Measurements from ENCODE around the gene MFSD2A.
"Not testable (repeated sequence)": the region's sequence is repeated elsewhere in the genome, so short reads cannot be mapped to it uniquely, and the experiment has no call there.

The MFSD2A gene

DNA sequence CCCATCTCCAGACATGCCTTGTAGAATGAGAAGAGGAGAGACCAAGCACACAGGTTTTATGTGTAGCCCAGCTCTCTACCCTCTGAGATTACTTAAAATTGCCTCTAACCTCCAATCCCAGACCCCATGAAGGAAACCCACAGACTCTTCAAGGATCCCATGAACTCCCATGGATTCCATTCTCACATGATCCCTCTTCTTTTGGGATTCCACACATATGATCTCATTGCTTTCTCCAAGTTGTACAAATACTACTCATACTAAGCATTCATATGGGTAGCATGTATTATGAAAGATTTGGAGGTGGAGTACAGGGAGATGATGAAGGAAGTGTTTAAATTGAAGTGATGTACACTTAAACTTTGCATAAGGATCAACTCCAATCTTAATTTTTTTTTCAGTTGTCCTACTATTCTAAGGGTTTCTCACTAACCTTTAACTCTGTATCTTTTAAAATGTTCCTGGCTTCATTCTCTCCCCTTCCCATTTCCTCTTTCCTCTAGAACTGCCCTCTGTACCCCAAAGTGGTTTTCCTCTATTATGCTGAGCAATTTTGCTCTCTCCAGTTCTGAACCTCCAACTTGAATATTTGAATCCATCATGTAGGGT, 41.6 kb downstream of the MFSD2A start:
- Histone ChIP-seq H3K27ac (no peak overlapping the region), H3K9me3 (no peaks in the 10 kb centered on the region), H3K36me3 (no peaks in the 10 kb centered on the region), H3K4me3 (ENCODE audit: low read depth in 1 of 2, low read length in 1 of 2) (no peak overlapping the region), H3K4me1 (ENCODE audit: control insufficient read depth in 1 of 2, insufficient read depth in 1 of 2, low read depth in 1 of 2, low read length in 1 of 2) (no peaks in the 10 kb centered on the region), H3K27me3 (no peaks in the 10 kb centered on the region)
- TF ChIP-seq, protein P1, sequence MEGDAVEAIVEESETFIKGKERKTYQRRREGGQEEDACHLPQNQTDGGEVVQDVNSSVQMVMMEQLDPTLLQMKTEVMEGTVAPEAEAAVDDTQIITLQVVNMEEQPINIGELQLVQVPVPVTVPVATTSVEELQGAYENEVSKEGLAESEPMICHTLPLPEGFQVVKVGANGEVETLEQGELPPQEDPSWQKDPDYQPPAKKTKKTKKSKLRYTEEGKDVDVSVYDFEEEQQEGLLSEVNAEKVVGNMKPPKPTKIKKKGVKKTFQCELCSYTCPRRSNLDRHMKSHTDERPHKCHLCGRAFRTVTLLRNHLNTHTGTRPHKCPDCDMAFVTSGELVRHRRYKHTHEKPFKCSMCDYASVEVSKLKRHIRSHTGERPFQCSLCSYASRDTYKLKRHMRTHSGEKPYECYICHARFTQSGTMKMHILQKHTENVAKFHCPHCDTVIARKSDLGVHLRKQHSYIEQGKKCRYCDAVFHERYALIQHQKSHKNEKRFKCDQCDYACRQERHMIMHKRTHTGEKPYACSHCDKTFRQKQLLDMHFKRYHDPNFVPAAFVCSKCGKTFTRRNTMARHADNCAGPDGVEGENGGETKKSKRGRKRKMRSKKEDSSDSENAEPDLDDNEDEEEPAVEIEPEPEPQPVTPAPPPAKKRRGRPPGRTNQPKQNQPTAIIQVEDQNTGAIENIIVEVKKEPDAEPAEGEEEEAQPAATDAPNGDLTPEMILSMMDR (IDR thresholded peaks at IDR 0.05) = no peak

DNA sequence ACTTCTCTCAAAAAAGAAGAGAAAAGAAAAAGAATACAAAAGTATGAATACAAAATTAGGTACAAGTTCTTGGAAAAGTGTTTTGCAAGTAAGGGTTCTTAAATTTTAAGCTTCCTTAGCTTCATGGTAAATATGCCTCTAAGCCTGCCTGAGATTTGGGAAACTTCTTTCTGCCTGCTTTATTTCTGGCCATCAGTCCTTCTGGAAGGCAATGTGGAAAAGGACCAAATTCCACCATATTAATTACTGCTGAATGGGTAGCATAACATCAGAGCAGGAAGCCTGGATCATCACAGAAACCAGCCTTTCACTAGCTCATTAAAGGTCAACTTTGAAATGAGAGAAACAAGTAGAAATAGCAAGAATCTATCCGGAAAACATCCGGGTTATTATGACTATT, 46.5 kb downstream of the MFSD2A start:
- no peak overlapping the region for H3K27ac ChIP-seq

DNA sequence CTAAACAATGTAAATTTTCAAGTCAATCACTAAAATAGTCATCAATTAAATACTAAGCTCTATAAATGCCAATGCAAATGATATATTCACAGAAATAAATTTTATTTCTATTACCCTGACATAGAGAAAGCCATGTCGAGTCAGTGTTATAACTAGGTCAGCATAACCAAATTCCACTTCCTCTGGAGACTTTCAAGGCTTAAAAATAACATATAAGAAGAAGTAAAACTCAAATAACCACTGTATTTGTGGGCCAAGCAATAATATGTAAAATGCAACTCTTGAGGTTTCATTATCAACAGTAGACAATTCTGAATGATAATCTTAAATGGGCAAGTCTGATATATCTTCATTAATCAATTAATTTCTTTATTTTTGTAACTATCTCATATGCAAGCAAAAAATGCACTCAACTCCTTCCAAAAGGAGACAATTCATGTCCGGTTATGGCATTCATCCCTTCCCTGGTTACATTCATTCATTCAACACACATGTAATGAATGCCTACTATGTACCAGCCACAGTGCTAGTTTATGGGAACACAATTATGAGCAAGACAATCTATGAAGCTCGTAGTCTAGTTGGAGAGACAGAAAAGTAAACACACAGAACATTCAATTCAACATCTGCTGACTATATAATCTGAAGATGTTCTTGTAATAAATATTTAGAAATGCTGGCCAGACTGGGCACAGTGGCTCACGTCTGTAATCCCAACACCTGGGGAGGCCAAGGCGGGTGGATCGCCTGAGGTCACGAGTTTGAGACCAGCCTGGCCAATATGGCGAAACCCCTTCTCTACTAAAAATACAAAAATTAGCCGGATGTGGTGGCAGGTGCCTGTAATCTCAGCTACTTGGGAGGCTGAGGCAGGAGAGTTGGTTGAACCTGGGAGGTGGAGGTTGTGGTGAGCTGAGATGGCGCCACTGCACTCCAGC, 48.5 kb downstream of the MFSD2A start:
- Histone ChIP-seq H3K4me3 (ENCODE audit: low read depth in 1 of 2, low read length in 1 of 2) (no peak overlapping the region), H3K27ac (no peak overlapping the region), H3K27me3 (no peaks in the 10 kb centered on the region), H3K4me1 (ENCODE audit: control insufficient read depth in 1 of 2, insufficient read depth in 1 of 2, low read depth in 1 of 2, low read length in 1 of 2) (no peaks in the 10 kb centered on the region), H3K9me3 (no peaks in the 10 kb centered on the region), H3K36me3 (no peaks in the 10 kb centered on the region)
- TF ChIP-seq, protein P1 (IDR thresholded peaks at IDR 0.05) = no peak

More for the DNA sequence above, 46.5 kb downstream of the MFSD2A start:
- Histone ChIP-seq H3K36me3 (no peaks in the 10 kb centered on the region), H3K27me3 (no peaks in the 10 kb centered on the region), H3K9me3 (no peaks in the 10 kb centered on the region), H3K4me1 (ENCODE audit: control insufficient read depth in 1 of 2, insufficient read depth in 1 of 2, low read depth in 1 of 2, low read length in 1 of 2) (no peaks in the 10 kb centered on the region), H3K4me3 (ENCODE audit: low read depth in 1 of 2, low read length in 1 of 2) (no peak overlapping the region)
- TF ChIP-seq, protein P1 (IDR thresholded peaks at IDR 0.05) = no peak

DNA sequence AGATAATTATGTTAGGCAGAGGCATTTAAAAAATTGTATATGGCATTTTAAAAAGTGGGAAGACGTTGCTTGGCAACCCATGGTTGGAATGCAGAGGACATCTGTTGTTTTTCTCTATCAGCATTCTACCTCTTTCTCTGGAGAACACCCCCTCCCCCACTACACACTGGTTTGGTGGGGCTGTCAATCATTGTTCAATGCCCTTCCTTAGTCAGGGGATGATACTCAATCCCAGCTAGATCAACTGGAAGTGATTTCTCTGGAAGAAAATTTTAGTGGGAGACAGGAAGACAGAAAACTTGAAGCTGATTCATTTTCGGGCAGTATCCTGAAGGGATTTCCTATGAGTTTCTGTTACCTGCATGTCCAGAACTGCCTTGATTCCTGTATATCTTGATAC, 49.9 kb downstream of the MFSD2A start:
- Histone ChIP-seq H3K27ac (no peak overlapping the region), H3K27me3 (no peaks in the 10 kb centered on the region), H3K4me3 (ENCODE audit: low read depth in 1 of 2, low read length in 1 of 2) (no peak overlapping the region), H3K36me3 (no peaks in the 10 kb centered on the region), H3K9me3 (no peaks in the 10 kb centered on the region), H3K4me1 (ENCODE audit: control insufficient read depth in 1 of 2, insufficient read depth in 1 of 2, low read depth in 1 of 2, low read length in 1 of 2) (no peaks in the 10 kb centered on the region)
- TF ChIP-seq, protein P1 (IDR thresholded peaks at IDR 0.05) = no peak

DNA sequence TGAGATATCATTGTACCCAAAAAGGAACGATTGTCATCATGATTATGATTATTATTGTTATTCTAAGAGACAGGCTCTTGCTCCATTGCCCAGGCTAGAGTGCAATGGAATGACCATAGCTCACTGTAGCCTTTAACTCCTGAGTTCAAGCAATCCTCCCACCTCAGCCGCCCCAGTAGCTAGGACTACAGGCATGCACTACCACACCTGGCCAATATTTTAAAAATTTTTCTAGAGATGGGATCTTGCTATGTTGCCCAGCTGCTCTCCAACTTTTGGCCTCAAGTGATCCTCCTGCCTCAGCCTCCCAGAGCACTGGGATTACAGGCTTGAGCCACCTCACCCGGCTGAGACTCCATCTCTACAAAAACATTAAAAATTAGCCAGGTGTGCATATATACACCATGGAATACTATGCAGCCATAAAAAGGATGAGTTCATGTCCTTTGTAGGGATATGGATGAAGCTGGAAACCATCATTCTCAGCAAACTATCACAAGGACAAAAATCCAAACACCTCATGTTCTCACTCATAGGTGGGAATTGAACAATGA, 52.6 kb downstream of the MFSD2A start:
- not testable (repeated sequence) for H3K36me3 ChIP-seq; H3K27me3 ChIP-seq; H3K4me3 ChIP-seq (ENCODE audit: low read depth in 1 of 2, low read length in 1 of 2); H3K27ac ChIP-seq; H3K4me1 ChIP-seq (ENCODE audit: control insufficient read depth in 1 of 2, insufficient read depth in 1 of 2, low read depth in 1 of 2, low read length in 1 of 2); H3K9me3 ChIP-seq

DNA sequence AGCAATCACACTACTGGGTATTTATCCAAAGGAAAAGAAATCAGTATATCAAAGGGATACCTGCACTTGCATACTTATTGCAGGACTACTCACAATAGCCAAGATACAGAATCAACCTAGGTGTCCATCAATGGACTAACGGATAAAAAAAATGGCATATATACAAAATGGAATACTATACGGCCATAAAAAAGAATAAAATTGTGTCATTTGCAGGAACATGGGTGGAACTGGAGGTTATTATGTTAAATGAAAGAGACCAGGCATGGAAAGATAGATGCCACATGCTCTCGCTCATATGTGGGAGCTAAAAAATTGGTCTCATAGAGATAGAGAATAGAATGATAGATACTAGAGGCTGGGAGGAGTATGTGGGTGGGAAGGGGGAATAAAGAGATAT, 56.3 kb downstream of the MFSD2A start:
- H3K4me3 ChIP-seq (ENCODE audit: low read depth in 1 of 2, low read length in 1 of 2) = no peak overlapping the region
- peaks cover 0 to 3% of the 10 kb centered on the region in 2 experiments for H3K4me1 ChIP-seq (ENCODE audit: control insufficient read depth in 1 of 2, insufficient read depth in 1 of 2, low read depth in 1 of 2, low read length in 1 of 2)
- no peak overlapping the region for H3K27ac ChIP-seq
- TF ChIP-seq, protein P1 (IDR thresholded peaks at IDR 0.05) = no peak
- no peaks in the 10 kb centered on the region for H3K27me3 ChIP-seq
- H3K9me3 ChIP-seq = no peaks in the 10 kb centered on the region
- H3K36me3 ChIP-seq = no peaks in the 10 kb centered on the region

Measured in neutrophil (primary cell).